LNCaP clone FGC (cell line): ENCODE measurements around the gene FAM170B.

ENCODE experiments used
- DNase-seq: peaks from one replicate; pipeline ENCODE4 v3.0.0-alpha.2; 2011; ENCODE audit warnings: low read depth
- H3K4me3 ChIP-seq: 2 replicates; pipeline ENCODE4 v1.5.1; 2011; ENCODE audit warnings: mild to moderate bottlenecking, low read depth, low read length, control low read depth
- TF ChIP-seq, protein P1 (sequence below): IDR thresholded peaks from 2 replicates; pipeline ENCODE4 v1.5.1; 2012; ENCODE audit warnings: mild to moderate bottlenecking; ENCODE audit not compliant: control insufficient read depth, insufficient read depth; ENCODE audit errors: extremely low read depth

Gene FAM170B

DNA sequence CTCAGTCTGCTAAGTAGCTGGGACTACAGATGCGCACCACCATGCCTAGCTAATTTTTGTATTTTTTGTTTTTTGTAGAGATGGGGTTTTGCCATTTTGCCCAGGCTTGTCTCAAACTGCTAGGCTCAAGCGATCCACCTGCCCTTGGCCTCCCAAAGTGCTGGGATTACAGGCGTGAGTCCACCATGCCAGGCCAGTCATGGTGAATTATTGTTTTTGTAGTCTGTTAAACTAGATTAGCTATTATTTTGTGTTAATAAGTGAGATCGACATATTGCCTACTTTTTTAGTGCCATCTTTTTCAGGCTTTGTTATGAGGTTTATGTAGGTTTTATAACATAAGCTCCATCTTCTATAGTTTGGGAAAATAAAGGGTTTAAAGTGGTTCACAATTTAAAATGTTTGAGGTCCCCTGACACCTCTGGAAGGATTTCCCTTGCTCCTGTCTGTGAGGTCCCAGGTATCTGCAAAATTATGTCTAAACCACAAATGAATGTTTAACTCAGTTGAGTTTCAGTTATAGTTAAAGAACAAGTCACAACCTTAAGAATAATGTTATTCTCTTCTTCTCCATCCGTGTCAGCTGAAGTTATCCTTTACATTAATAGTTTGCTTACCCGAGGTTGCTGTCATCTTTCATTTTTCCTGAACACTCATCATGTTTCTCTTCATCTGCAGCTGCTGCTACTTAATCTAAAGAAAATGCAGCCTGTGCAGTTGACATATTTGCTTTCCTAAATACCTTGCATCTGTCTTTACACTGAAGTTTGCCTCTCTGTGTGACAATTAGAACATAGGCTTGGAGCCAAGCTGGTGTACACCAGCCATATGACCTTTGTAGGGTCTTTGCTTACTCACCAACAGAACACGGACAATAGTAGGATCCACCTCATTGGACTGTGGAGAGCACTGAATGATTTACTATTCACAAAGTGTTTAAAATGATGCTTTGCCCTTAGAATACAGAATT is 9.6 kb downstream of the FAM170B start:
- no peak for DNase-seq
- TF ChIP-seq, protein P1, sequence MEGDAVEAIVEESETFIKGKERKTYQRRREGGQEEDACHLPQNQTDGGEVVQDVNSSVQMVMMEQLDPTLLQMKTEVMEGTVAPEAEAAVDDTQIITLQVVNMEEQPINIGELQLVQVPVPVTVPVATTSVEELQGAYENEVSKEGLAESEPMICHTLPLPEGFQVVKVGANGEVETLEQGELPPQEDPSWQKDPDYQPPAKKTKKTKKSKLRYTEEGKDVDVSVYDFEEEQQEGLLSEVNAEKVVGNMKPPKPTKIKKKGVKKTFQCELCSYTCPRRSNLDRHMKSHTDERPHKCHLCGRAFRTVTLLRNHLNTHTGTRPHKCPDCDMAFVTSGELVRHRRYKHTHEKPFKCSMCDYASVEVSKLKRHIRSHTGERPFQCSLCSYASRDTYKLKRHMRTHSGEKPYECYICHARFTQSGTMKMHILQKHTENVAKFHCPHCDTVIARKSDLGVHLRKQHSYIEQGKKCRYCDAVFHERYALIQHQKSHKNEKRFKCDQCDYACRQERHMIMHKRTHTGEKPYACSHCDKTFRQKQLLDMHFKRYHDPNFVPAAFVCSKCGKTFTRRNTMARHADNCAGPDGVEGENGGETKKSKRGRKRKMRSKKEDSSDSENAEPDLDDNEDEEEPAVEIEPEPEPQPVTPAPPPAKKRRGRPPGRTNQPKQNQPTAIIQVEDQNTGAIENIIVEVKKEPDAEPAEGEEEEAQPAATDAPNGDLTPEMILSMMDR: no peak
- no peak overlapping the region for H3K4me3 ChIP-seq

DNA sequence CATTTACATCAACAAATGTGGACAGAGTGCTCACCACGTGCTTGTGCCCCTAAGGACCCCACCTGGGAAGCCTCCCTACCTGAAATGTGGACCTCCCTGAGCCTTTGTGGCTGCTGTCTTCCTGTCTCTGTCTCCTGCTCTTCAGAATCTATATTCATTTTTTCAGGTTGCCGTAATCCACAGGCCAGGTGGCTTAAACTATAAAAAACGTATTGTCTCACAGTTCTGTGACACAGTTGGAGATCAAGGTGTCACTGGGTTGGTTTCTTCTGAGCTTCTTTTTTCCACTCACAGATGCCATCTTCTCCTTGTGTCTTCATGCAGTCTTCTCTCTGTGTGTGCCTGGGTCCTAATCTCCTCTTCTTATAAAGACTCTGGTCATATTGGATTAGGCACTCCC is 12.9 kb downstream of the FAM170B start:
- no peak for DNase-seq
- H3K4me3 ChIP-seq: no peak overlapping the region
- TF ChIP-seq, protein P1: no peak

DNA sequence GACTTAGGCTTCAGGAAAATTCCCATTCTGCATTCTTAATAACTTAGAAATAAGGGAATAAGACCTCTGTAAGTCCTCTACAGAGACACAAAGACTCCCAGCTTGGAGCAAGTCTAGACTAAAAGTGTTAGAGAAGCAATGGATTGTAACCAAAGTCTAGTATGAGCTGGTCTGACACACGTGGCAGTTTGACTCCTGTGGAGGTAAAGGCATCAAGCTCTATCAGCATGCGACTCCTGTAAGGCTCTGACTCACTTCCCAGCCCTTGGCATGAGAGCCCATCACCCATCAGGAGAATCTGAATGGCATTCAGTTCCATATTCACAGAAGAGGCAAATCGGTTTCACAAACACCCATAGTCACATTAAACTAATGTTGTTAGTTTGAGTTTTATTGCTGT is 14.1 kb downstream of the FAM170B start:
- TF ChIP-seq, protein P1: no peak
- no peak overlapping the region for H3K4me3 ChIP-seq
- no peak for DNase-seq

DNA sequence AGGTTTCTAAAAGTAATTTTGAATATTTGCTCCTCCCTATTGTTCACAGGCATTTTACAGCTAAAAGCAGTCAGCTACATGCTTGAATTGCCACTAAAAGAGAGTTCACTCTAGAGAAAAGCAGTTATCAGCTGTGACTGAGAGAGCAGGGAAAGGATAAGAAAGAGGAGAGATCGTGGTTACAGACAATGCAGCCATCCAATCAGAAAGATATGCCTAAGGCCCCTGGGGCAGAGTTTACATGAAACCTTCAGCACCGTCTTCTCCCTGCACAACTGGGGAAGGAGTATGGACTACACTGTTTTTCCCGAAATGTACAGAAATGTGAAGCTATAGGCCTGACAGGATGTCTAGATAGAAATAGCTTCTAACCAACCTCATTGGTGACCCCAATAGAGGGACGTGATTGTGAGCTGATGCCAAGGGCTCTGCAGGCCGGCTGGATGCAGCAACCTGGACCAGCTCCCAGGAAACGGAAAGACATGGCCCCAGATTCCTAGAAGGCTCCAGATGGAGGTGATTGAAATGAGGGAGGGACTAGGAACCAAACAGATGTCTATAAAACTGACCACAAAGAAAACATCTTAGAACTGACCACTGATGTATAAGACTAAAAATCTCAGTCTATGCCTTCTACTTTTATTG is 15.3 kb downstream of the FAM170B start:
- no peak overlapping the region for H3K4me3 ChIP-seq
- TF ChIP-seq, protein P1: no peak
- DNase-seq: no peak

DNA sequence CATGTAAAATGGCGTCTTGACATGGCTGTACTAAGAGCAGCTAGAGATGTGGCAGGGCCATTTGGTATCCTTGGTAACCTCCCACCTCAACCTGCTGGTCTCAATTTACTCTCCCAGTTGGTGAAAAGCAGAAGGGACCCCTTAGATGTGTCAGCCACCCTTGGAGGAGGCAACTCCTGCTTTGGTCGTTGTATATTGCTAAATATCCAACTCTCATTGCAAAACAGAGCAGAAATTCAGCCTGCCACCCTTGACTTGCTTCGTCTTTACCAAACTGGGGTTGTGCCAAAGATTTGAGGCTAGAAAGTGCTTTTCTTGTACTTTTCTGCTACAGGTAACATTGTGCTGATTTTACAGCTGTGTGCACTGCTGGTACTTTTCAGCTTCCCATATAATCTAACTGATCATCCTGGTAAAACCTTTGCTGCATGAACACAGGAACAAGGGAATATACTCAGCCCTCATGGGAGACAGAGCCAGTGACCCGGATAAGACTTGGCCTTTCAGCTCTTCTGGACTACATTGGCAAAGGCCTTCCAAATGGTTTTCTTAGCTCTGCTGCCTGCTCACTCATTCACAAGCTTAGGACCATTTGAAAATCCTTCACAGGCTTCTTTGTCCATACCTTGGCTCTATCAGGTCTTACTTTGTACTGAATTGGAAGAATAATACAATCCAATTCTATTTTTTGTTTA is 16.3 kb downstream of the FAM170B start:
- H3K4me3 ChIP-seq: no peak overlapping the region
- TF ChIP-seq, protein P1: no peak
- DNase-seq: no peak

DNA sequence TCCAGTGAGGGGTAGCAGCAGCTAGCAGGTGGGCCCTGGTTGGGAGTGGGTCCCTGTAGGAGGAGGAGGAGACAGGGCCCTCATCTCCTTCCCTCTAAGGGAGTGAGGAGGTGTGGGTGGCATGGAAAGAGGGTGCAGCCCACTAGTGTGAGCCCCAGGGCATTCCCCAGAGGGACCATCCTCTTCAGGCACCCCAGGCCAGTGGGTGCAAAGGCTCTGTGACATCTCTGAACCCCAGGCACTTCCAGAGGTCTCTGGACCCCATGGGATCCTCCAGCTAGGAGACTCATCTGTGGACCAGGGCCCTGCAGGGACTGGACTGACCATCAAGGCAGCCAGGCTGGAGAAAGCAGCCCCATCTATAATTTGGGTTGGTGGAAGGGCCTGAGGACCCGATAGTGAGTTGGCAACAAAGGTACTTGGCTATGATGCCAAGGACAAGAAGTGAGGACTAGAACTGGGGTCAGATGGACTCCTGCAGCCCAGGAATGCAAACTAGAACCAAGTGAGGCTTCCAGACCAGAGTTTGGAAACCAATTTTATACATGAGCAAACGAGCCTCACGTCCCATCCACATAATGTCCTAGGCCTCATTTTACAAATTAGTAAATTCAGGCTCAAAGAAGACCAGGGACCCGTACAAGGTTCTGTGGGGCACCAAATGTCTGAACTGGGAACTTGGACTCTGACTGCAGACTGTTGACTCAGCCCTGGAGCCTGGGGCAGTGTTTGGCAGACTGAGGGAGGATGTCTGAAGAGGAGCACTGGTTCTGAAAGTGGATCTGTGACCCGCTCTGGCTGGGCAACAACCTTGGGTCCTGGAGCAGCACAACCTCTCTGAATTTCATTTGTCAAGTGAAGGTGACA is 17.1 kb downstream of the FAM170B start:
- no peak overlapping the region for H3K4me3 ChIP-seq
- TF ChIP-seq, protein P1: no peak
- DNase-seq: no peak
